ENCODE results near the gene EHBP1.

The EHBP1 gene

DNA sequence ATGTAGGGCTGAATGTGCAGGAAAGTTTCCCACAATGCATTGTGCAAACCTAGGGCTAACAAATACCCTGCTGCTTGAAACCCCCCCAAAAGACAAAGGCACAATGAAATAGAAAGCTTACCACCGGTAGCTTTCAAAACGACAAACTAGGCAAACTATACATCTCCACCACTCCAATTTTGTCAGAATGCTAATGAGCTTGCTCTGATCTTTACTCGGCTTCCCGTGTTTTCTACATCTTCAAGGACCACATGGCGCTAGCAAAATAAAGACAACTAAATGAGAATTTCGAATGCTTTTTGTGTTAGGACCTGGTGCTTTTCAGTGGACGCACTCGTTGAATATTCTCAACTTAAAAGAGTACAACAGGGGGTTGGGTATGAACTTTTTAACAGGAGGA, 307.9 kb downstream of the EHBP1 start:
- ChIA-PET CTCF (no interaction called here), POLR2A (no interaction called here)
- Histone ChIP-seq H3K9me3 (ENCODE audit: control insufficient read depth, insufficient read depth, low read depth, low read length) (no peaks in the 10 kb centered on the region), H3K4me1 (ENCODE audit: control insufficient read depth, insufficient read depth, low read length) (no peaks in the 10 kb centered on the region), H3K4me3 (ENCODE audit: low read depth, low read length) (no peak overlapping the region), H3K27ac (ENCODE audit: extremely low read depth, low read depth, low read length) (no peak overlapping the region), H3K36me3 (ENCODE audit: control insufficient read depth in 2 of 2, insufficient read depth in 1 of 2, low read length in 2 of 2) (no peaks in the 10 kb centered on the region)
- TF ChIP-seq, protein P1, sequence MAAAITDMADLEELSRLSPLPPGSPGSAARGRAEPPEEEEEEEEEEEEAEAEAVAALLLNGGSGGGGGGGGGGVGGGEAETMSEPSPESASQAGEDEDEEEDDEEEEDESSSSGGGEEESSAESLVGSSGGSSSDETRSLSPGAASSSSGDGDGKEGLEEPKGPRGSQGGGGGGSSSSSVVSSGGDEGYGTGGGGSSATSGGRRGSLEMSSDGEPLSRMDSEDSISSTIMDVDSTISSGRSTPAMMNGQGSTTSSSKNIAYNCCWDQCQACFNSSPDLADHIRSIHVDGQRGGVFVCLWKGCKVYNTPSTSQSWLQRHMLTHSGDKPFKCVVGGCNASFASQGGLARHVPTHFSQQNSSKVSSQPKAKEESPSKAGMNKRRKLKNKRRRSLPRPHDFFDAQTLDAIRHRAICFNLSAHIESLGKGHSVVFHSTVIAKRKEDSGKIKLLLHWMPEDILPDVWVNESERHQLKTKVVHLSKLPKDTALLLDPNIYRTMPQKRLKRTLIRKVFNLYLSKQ (tag by site-specific recombination; IDR thresholded peaks at IDR 0.05; ENCODE audit: borderline replicate concordance): no peak
- TF ChIP-seq GLIS1 (tag by site-specific recombination; IDR thresholded peaks at IDR 0.05) (no peak), ZNF548 (tag by site-specific recombination; IDR thresholded peaks at IDR 0.05) (no peak), ZNF112 (tag by site-specific recombination; IDR thresholded peaks at IDR 0.05) (no peak), RBAK (tag by site-specific recombination; IDR thresholded peaks at IDR 0.05) (no peak), OVOL3 (tag by site-specific recombination; IDR thresholded peaks at IDR 0.05) (no peak), ZSCAN23 (tag by site-specific recombination; IDR thresholded peaks at IDR 0.05) (no peak), ZNF302 (tag by site-specific recombination; IDR thresholded peaks at IDR 0.05; ENCODE audit: low read depth) (no peak), ZNF324 (tag by site-specific recombination; IDR thresholded peaks at IDR 0.05) (no peak), MZF1 (tag by site-specific recombination; IDR thresholded peaks at IDR 0.05; ENCODE audit: borderline replicate concordance) (no peak), ZNF555 (tag by site-specific recombination; conservative IDR thresholded peaks at IDR 0.05) (no peak), ZIC2 (tag by site-specific recombination; IDR thresholded peaks at IDR 0.05) (no peak), ZNF23 (tag by site-specific recombination; IDR thresholded peaks at IDR 0.05; ENCODE audit: borderline replicate concordance) (no peak), ZNF2 (tag by site-specific recombination; IDR thresholded peaks at IDR 0.05) (no peak)
- TF ChIP-seq, protein P2, sequence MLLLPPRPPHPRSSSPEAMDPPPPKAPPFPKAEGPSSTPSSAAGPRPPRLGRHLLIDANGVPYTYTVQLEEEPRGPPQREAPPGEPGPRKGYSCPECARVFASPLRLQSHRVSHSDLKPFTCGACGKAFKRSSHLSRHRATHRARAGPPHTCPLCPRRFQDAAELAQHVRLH (tag by site-specific recombination; IDR thresholded peaks at IDR 0.05): no peak
- TF ChIP-seq, protein P3, sequence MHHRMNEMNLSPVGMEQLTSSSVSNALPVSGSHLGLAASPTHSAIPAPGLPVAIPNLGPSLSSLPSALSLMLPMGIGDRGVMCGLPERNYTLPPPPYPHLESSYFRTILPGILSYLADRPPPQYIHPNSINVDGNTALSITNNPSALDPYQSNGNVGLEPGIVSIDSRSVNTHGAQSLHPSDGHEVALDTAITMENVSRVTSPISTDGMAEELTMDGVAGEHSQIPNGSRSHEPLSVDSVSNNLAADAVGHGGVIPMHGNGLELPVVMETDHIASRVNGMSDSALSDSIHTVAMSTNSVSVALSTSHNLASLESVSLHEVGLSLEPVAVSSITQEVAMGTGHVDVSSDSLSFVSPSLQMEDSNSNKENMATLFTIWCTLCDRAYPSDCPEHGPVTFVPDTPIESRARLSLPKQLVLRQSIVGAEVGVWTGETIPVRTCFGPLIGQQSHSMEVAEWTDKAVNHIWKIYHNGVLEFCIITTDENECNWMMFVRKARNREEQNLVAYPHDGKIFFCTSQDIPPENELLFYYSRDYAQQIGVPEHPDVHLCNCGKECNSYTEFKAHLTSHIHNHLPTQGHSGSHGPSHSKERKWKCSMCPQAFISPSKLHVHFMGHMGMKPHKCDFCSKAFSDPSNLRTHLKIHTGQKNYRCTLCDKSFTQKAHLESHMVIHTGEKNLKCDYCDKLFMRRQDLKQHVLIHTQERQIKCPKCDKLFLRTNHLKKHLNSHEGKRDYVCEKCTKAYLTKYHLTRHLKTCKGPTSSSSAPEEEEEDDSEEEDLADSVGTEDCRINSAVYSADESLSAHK (tag by site-specific recombination; IDR thresholded peaks at IDR 0.05): no peak
- TF ChIP-seq, protein P4, sequence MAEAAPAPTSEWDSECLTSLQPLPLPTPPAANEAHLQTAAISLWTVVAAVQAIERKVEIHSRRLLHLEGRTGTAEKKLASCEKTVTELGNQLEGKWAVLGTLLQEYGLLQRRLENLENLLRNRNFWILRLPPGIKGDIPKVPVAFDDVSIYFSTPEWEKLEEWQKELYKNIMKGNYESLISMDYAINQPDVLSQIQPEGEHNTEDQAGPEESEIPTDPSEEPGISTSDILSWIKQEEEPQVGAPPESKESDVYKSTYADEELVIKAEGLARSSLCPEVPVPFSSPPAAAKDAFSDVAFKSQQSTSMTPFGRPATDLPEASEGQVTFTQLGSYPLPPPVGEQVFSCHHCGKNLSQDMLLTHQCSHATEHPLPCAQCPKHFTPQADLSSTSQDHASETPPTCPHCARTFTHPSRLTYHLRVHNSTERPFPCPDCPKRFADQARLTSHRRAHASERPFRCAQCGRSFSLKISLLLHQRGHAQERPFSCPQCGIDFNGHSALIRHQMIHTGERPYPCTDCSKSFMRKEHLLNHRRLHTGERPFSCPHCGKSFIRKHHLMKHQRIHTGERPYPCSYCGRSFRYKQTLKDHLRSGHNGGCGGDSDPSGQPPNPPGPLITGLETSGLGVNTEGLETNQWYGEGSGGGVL (tag by site-specific recombination; IDR thresholded peaks at IDR 0.05): no peak

DNA sequence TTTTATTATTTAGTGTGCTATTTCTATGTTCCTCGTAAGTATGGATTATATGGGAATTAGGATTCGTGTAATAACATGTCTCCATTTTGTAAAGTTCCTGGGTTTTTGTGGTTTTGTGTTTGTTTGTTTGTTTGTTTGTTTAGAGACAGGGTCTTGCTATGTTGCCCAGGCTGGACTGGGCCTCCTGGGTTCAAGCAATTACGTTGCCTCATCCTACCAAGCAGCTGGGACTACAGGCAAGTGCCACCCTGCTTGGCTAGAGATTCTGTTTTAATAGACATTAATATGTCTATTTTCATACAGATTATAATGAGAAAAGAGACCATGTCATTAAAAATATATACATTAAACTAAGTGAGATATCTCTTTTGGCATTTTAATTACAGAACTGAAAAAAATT, 309.9 kb downstream of the EHBP1 start:
- no peaks in the 10 kb centered on the region for H3K4me1 ChIP-seq (ENCODE audit: control insufficient read depth, insufficient read depth, low read length)
- no peak for TF ChIP-seq ZNF585B (tag by site-specific recombination; IDR thresholded peaks at IDR 0.05)
- no peak for TF ChIP-seq ZNF10 (tag by site-specific recombination; IDR thresholded peaks at IDR 0.05)
- no peak for TF ChIP-seq ZSCAN30 (tag by site-specific recombination; IDR thresholded peaks at IDR 0.05)
- TF ChIP-seq, protein P5, sequence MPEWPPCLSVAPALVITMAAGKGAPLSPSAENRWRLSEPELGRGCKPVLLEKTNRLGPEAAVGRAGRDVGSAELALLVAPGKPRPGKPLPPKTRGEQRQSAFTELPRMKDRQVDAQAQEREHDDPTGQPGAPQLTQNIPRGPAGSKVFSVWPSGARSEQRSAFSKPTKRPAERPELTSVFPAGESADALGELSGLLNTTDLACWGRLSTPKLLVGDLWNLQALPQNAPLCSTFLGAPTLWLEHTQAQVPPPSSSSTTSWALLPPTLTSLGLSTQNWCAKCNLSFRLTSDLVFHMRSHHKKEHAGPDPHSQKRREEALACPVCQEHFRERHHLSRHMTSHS (tag by site-specific recombination; IDR thresholded peaks at IDR 0.05): no peak
- TF ChIP-seq WT1 (tag by site-specific recombination; IDR thresholded peaks at IDR 0.05): no peak
- TF ChIP-seq, protein P6, sequence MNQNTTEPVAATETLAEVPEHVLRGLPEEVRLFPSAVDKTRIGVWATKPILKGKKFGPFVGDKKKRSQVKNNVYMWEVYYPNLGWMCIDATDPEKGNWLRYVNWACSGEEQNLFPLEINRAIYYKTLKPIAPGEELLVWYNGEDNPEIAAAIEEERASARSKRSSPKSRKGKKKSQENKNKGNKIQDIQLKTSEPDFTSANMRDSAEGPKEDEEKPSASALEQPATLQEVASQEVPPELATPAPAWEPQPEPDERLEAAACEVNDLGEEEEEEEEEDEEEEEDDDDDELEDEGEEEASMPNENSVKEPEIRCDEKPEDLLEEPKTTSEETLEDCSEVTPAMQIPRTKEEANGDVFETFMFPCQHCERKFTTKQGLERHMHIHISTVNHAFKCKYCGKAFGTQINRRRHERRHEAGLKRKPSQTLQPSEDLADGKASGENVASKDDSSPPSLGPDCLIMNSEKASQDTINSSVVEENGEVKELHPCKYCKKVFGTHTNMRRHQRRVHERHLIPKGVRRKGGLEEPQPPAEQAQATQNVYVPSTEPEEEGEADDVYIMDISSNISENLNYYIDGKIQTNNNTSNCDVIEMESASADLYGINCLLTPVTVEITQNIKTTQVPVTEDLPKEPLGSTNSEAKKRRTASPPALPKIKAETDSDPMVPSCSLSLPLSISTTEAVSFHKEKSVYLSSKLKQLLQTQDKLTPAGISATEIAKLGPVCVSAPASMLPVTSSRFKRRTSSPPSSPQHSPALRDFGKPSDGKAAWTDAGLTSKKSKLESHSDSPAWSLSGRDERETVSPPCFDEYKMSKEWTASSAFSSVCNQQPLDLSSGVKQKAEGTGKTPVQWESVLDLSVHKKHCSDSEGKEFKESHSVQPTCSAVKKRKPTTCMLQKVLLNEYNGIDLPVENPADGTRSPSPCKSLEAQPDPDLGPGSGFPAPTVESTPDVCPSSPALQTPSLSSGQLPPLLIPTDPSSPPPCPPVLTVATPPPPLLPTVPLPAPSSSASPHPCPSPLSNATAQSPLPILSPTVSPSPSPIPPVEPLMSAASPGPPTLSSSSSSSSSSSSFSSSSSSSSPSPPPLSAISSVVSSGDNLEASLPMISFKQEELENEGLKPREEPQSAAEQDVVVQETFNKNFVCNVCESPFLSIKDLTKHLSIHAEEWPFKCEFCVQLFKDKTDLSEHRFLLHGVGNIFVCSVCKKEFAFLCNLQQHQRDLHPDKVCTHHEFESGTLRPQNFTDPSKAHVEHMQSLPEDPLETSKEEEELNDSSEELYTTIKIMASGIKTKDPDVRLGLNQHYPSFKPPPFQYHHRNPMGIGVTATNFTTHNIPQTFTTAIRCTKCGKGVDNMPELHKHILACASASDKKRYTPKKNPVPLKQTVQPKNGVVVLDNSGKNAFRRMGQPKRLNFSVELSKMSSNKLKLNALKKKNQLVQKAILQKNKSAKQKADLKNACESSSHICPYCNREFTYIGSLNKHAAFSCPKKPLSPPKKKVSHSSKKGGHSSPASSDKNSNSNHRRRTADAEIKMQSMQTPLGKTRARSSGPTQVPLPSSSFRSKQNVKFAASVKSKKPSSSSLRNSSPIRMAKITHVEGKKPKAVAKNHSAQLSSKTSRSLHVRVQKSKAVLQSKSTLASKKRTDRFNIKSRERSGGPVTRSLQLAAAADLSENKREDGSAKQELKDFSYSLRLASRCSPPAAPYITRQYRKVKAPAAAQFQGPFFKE (tag by site-specific recombination; IDR thresholded peaks at IDR 0.05; ENCODE audit: borderline replicate concordance): no peak
- TF ChIP-seq ZNF548 (tag by site-specific recombination; IDR thresholded peaks at IDR 0.05): no peak
- CTCF ChIA-PET: no interaction called here
- no peak overlapping the region for H3K27ac ChIP-seq (ENCODE audit: extremely low read depth, low read depth, low read length)
- POLR2A ChIA-PET: no interaction called here
- no peaks in the 10 kb centered on the region for H3K36me3 ChIP-seq (ENCODE audit: control insufficient read depth in 2 of 2, insufficient read depth in 1 of 2, low read length in 2 of 2)
- H3K9me3 ChIP-seq (ENCODE audit: control insufficient read depth, insufficient read depth, low read depth, low read length): no peaks in the 10 kb centered on the region
- no peak overlapping the region for H3K4me3 ChIP-seq (ENCODE audit: low read depth, low read length)
